ENCODE measurements around the gene SSNA1.

SSNA1 gene

GRCh38 chr9:137219757-137220316 lies 31.4 kb downstream of the SSNA1 start:
- DNase-seq (ENCODE audit: low read depth in 2 of 3, low spot score in 2 of 3), result no peak

DNA sequence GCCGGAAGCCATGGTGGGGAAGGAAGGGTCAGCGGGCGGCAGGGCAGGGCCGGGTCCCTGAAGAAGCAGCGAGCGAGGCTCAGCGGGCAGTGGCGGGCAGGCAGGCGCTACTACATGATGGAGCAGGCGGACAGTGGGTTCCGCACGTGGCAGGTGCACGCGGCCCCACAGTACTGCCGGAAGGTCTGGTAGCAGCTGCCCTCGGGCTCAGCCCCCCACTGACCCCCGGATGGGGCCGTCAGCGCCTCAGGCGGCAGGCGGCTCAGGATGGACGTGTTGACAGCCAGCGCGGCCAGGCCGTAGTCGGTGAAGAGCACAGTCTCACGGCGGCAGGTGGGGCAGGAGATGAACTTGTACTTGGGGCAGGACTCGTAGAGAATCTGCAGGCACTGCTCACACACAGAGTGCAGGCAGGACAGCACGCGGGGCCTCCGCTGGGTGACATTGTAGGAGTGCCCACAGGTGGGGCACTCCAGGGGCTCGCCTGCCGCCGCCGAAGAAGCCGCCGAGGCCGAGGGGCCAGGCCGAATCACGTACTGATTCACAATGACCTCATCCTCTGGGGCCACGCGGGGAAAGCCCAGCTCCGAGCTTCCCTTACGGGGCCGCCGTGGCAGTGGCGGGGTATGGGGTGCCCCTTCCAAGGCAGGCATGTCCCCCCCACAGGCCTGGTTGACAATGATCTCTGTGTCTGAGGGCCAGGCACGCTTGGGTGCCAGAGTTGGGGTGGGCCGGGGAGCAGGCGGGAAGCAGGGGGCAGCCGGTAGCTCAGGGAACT lies 32.0 kb downstream of the SSNA1 start:
- no peak for DNase-seq (ENCODE audit: low read depth in 2 of 3, low spot score in 2 of 3)

GRCh38 chr9:137221095-137221505 lies 32.6 kb downstream of the SSNA1 start:
- no peak for DNase-seq (ENCODE audit: low read depth in 2 of 3, low spot score in 2 of 3)

DNA sequence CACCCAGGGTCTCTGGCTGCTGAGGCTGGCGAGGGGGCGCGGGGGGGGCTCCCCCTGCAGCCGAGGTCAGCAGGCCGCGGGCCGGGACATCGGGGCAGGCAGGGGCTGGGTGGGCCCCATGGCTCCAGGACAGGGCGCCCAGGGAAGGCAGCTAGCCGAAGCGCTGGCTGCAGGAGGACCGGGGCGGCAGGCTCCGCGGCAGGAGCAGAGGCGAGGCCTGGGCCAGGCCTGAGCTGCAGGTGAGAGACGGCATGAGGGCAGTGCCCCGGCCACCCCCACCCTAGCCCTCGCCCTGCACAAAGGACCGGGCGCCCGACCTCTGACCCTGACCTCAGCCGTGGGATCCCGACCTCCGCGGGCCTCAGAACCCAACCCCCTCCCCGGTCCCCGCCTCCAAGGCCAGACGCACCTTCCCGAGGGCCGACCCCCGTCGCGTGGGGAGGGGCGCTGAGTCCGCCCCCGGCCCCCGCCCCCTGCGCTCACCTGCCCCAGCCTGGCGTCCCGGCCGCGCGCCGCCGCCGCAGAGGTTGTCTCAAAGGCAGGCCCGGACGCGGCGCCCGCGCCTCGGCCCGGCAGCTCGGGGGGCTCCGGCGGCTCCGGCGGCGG lies 33.1 kb downstream of the SSNA1 start:
- no peak for DNase-seq (ENCODE audit: low read depth in 2 of 3, low spot score in 2 of 3)

GRCh38 chr9:137222190-137223077 lies 34.0 kb downstream of the SSNA1 start, which contains the start of gene RNF208:
RNF208 (minus strand) TSS chr9:137222240; CDS start chr9:137221212, 1,028 bp downstream.
- DNase-seq (ENCODE audit: low read depth in 2 of 3, low spot score in 2 of 3), result no peak

- peak; percentile 97 to 99 (median 99) for DNase-seq (ENCODE audit: low read depth in 2 of 3, low spot score in 2 of 3)
Measured at GRCh38 chr9:137223078-137223970, 34.8 kb downstream of the SSNA1 start.

- no peak for DNase-seq (ENCODE audit: low read depth in 2 of 3, low spot score in 2 of 3)
Measured at GRCh38 chr9:137224830-137225694, 36.6 kb downstream of the SSNA1 start, which contains the start of gene CYSRT1. CYSRT1 (plus strand) TSS chr9:137225174; CDS start chr9:137225622, 448 bp downstream.

DNA sequence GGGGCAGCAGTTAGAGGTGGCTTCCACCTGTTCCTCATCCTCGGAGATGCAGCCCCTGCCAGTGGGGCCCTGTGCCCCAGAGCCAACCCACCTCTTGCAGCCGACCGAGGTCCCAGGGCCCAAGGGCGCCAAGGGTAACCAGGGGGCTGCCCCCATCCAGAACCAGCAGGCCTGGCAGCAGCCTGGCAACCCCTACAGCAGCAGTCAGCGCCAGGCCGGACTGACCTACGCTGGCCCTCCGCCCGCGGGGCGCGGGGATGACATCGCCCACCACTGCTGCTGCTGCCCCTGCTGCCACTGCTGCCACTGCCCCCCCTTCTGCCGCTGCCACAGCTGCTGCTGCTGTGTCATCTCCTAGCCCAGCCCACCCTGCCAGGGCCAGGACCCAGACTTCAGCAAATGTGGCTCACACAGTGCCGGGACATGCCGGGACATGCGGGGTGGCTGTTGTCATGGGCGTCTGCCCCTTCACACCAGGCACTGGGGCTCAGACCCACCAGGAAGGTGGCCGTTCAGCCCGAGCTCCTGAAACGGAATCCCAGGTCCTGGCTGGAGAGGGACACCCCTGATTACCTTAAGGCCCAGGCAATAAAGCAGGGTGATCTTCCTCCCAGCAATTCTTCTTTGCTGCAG lies 37.3 kb downstream of the SSNA1 start:
- no peak for DNase-seq (ENCODE audit: low read depth in 2 of 3, low spot score in 2 of 3)

GRCh38 chr9:137226338-137227053 lies 38.0 kb downstream of the SSNA1 start:
- no peak for DNase-seq (ENCODE audit: low read depth in 2 of 3, low spot score in 2 of 3)

- peak; percentile 51 to 79 (median 72) for DNase-seq (ENCODE audit: low read depth in 2 of 3, low spot score in 2 of 3)
Measured at GRCh38 chr9:137227054-137227852, 38.8 kb downstream of the SSNA1 start, which contains the start of gene RNF224. RNF224 (plus strand) TSS chr9:137227502; CDS start chr9:137228336, 834 bp downstream.

DNA sequence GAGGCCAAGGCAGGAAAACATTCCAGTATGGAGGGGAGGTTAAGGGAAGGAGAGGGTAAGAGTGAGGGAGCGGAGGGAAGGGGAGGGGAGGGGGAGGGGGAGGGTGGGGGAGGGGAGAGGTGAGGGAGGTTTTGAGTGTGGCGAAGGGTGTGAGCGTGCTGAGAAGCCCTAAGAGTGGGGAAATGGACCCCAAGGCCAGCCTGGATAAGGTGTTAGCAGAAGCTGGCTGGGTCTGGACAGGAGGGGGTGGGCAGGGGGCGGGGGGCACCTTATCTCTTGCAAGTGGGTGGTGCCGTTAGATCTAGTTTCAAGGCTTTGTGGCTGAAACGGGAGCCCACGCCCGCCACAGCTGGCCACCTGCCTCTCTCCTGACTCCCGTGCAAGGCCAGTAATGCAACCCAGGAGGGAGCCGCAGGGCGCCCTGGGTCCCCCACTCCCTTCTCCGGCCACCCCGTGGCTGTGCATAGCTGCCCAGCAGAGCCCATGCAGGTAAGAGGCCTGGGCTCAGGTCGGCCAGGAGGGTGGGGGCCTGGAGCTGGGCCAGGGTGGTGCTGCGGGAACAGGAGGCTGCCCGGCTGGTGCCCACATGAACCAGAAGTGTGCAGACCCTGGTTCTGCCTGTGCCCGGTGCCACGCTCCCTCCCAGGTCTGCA lies 39.5 kb downstream of the SSNA1 start:
- no peak for DNase-seq (ENCODE audit: low read depth in 2 of 3, low spot score in 2 of 3)

DNA sequence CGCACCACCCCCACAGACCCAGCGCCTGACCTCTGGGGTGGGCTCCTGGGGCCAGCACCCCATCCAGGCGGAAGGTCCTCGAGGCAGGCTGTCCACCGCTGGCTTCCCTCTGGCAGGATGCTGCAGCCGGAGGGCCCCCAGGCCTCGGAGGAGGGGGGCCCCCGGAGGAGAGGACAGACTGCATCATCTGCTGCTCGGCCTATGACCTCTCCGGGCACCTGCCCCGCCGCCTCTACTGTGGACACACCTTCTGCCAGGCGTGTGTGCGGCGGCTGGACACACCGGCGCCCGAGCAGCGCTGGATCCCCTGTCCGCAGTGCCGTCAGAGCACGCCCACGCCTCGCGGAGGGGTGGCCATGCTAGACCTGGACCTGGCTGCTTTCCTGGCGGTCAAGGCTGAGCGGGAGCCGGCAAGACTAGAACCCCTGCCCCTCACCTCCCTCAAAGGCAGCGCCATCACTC lies 40.1 kb downstream of the SSNA1 start:
- DNase-seq (ENCODE audit: low read depth in 2 of 3, low spot score in 2 of 3), result no peak

- no peak for DNase-seq (ENCODE audit: low read depth in 2 of 3, low spot score in 2 of 3)
Measured at GRCh38 chr9:137228968-137229896, 40.8 kb downstream of the SSNA1 start.

- DNase-seq (ENCODE audit: low read depth in 2 of 3, low spot score in 2 of 3), result no peak
Measured at GRCh38 chr9:137229903-137230704, 41.6 kb downstream of the SSNA1 start.
